ENCODE measurements around the gene CEP44. TPM values are rescaled to one million over a fixed set of nuclear protein-coding genes. Genes with fewer than 3 reads are reported as not detected.
"Not testable (repeated sequence)": the region's sequence is repeated elsewhere in the genome, so short reads cannot be mapped to it uniquely, and the experiment has no call there.

CEP44 gene
- total and polyA plus RNA-seq, 2 experiments from 2014 or later, result 7.1 to 23.6 TPM

GRCh38 chr4:174256277-174256713 is 27.4 kb upstream of the CEP44 start:
- Histone ChIP-seq H3K4me3 (no peak overlapping the region), H3K36me3 (no peaks in the 10 kb centered on the region), H3K27ac (no peak overlapping the region), H3K4me1 (ENCODE audit: low read depth) (no peaks in the 10 kb centered on the region), H3K27me3 (no peaks in the 10 kb centered on the region), H3K9me3 (ENCODE audit: low read depth) (no peaks in the 10 kb centered on the region)
- DNase-seq (ENCODE audit: low read depth in 1 of 2, low spot score in 1 of 2), result peak in 1 of 2 donors; percentile 69
- TF ChIP-seq, protein P1, sequence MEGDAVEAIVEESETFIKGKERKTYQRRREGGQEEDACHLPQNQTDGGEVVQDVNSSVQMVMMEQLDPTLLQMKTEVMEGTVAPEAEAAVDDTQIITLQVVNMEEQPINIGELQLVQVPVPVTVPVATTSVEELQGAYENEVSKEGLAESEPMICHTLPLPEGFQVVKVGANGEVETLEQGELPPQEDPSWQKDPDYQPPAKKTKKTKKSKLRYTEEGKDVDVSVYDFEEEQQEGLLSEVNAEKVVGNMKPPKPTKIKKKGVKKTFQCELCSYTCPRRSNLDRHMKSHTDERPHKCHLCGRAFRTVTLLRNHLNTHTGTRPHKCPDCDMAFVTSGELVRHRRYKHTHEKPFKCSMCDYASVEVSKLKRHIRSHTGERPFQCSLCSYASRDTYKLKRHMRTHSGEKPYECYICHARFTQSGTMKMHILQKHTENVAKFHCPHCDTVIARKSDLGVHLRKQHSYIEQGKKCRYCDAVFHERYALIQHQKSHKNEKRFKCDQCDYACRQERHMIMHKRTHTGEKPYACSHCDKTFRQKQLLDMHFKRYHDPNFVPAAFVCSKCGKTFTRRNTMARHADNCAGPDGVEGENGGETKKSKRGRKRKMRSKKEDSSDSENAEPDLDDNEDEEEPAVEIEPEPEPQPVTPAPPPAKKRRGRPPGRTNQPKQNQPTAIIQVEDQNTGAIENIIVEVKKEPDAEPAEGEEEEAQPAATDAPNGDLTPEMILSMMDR (IDR thresholded peaks at IDR 0.05; ENCODE audit: low read depth, low read length), result no peak

GRCh38 chr4:174259580-174259979 is 24.1 kb upstream of the CEP44 start:
- Histone ChIP-seq H3K27ac (no peak overlapping the region), H3K4me1 (ENCODE audit: low read depth) (no peaks in the 10 kb centered on the region), H3K27me3 (no peaks in the 10 kb centered on the region), H3K9me3 (ENCODE audit: low read depth) (no peaks in the 10 kb centered on the region), H3K36me3 (peaks cover 3% of the 10 kb centered on the region), H3K4me3 (no peak overlapping the region)
- TF ChIP-seq, protein P1 (IDR thresholded peaks at IDR 0.05; ENCODE audit: low read depth, low read length), result no peak
- DNase-seq (ENCODE audit: low read depth in 1 of 2, low spot score in 1 of 2), result peak in 1 of 2 donors; percentile 10

DNA sequence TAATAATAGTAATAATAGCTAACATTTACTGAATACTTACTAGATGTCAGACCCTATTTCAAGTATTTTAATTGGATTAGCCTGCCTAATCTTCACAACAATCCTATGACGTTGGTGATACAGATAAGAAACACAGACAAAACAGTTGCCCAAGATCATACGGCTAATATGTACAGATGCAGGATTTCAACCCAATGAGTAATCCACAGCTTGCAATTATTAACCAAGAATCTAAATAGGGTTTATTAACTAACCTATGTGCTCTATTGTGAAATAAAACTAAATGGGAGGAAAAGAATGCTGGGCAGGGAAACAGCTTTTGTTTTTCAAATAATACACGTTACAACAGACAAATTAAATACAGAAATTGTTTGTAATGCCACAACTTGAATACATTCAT is 23.6 kb upstream of the CEP44 start:
- Histone ChIP-seq H3K4me3 (no peak overlapping the region), H3K9me3 (ENCODE audit: low read depth) (no peaks in the 10 kb centered on the region), H3K27ac (no peak overlapping the region), H3K36me3 (peaks cover 3% of the 10 kb centered on the region), H3K27me3 (no peaks in the 10 kb centered on the region), H3K4me1 (ENCODE audit: low read depth) (no peaks in the 10 kb centered on the region)
- TF ChIP-seq, protein P1 (IDR thresholded peaks at IDR 0.05; ENCODE audit: low read depth, low read length), result no peak
- peak in 1 of 2 donors; percentile 91 for DNase-seq (ENCODE audit: low read depth in 1 of 2, low spot score in 1 of 2)

GRCh38 chr4:174261432-174261831 is 22.3 kb upstream of the CEP44 start:
- not testable (repeated sequence) for H3K4me3 ChIP-seq; H3K9me3 ChIP-seq (ENCODE audit: low read depth); H3K36me3 ChIP-seq; H3K27ac ChIP-seq; DNase-seq (ENCODE audit: low read depth in 1 of 2, low spot score in 1 of 2); H3K27me3 ChIP-seq; H3K4me1 ChIP-seq (ENCODE audit: low read depth)

GRCh38 chr4:174262624-174263444 is 20.9 kb upstream of the CEP44 start:
- peaks cover 3% of the 10 kb centered on the region for H3K36me3 ChIP-seq
- no peaks in the 10 kb centered on the region for H3K4me1 ChIP-seq (ENCODE audit: low read depth)
- no peak for DNase-seq (ENCODE audit: low read depth in 1 of 2, low spot score in 1 of 2)
- no peaks in the 10 kb centered on the region for H3K27me3 ChIP-seq
- TF ChIP-seq, protein P1 (IDR thresholded peaks at IDR 0.05; ENCODE audit: low read depth, low read length), result no peak
- no peak overlapping the region for H3K27ac ChIP-seq
- no peak overlapping the region for H3K4me3 ChIP-seq
- no peaks in the 10 kb centered on the region for H3K9me3 ChIP-seq (ENCODE audit: low read depth)

- no peak for DNase-seq (ENCODE audit: low read depth in 1 of 2, low spot score in 1 of 2)
- H3K27me3 ChIP-seq, result no peaks in the 10 kb centered on the region
- H3K9me3 ChIP-seq (ENCODE audit: low read depth), result no peaks in the 10 kb centered on the region
- no peaks in the 10 kb centered on the region for H3K4me1 ChIP-seq (ENCODE audit: low read depth)
- no peak overlapping the region for H3K4me3 ChIP-seq
- TF ChIP-seq, protein P1 (IDR thresholded peaks at IDR 0.05; ENCODE audit: low read depth, low read length), result no peak
- H3K36me3 ChIP-seq, result peaks cover 3% of the 10 kb centered on the region
- no peak overlapping the region for H3K27ac ChIP-seq
Observed at GRCh38 chr4:174263445-174263736, 20.3 kb upstream of the CEP44 start.

Measured in cardiac muscle cell (in vitro differentiated cells and primary cell).